Measurements from ENCODE around the gene KIF17.

The KIF17 gene

DNA sequence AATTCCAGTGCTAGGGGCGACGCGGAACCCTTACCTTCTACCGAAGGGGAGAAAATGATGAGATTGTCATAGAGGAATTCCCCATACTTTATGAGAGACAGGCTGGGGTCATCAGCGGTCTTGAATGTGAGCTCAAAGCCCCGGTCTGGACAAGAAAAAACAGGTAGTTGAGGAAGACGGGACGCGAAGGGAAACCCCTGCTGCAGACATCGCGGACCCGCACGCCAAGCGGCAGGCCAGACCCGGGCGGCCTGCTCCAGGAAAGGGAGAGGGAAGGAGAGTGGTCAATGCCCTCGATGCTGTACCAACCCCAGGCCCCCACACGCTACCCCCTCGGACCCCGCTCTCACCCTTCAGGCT is 57.0 kb downstream of the KIF17 start:
- no peak for DNase-seq (ENCODE audit: low spot score)

- no peak for DNase-seq (ENCODE audit: low spot score)
Measured at GRCh38 chr1:20660363-20660762, 57.4 kb downstream of the KIF17 start.

GRCh38 chr1:20658166-20658915 is 59.5 kb downstream of the KIF17 start:
- no peak for DNase-seq (ENCODE audit: low spot score)

DNA sequence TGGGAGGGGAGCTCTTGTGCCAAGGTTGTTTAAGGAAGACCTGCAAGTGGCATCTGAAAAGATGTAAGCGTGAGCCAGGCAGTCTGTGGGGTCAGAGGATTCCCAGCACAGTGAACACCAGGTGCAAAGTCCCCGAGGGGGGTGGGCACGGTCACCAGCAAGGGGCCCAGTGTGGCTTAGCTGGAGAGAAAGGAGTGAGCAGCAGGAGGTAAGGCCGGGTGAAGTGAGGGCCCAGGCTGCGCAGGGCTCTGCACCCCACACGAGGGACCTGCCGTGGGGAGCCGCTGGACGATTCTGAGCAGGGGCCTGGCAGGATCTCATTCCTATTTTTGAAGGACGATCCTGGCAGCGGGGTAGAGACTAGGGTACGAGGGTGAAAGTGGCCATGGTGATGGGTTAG is 60.8 kb downstream of the KIF17 start:
- DNase-seq (ENCODE audit: low spot score) = no peak

GRCh38 chr1:20654104-20654690 is 63.6 kb downstream of the KIF17 start:
- no peak for DNase-seq (ENCODE audit: low spot score)

DNA sequence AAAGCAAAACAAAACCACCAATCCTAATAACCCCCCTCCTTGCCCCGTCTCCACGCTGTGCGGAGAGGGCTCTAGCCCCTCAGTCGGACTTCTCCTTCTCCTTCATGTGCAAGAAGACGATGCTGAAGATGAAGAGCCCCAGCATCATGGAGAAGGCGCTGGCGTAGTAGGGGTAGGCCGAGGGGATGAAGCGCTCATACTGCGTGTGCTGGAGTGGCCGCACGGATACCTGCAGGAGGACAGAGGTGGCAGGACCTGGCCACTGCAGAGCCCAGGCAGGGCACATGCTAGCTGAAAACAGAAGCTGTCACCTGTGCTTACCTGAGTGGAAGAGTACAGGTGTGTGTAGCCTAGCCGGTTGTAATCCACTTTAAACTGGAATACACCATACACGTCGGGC is 65.5 kb downstream of the KIF17 start:
- DNase-seq (ENCODE audit: low spot score) = no peak

DNA sequence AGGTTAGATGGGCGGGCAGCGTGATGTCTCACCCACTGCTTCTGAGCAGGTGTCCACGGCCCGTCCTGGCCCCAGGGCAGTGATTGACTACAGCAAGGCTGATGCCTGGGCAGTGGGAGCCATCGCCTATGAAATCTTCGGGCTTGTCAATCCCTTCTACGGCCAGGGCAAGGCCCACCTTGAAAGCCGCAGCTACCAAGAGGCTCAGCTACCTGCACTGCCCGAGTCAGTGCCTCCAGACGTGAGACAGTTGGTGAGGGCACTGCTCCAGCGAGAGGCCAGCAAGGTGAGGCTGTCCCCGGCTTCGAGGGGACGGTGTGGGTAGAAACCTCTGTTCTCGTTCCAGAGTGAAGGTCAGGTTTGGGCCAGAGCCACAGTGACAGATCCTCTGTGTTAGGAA is 68.9 kb downstream of the KIF17 start:
- no peak for DNase-seq (ENCODE audit: low spot score)

GRCh38 chr1:20648438-20648837 is 69.4 kb downstream of the KIF17 start:
- no peak for DNase-seq (ENCODE audit: low spot score)

- DNase-seq (ENCODE audit: low spot score) = no peak
Measured at GRCh38 chr1:20645414-20645813, 72.4 kb downstream of the KIF17 start.

- DNase-seq (ENCODE audit: low spot score) = no peak
Measured at GRCh38 chr1:20644416-20644815, 73.4 kb downstream of the KIF17 start.

DNA sequence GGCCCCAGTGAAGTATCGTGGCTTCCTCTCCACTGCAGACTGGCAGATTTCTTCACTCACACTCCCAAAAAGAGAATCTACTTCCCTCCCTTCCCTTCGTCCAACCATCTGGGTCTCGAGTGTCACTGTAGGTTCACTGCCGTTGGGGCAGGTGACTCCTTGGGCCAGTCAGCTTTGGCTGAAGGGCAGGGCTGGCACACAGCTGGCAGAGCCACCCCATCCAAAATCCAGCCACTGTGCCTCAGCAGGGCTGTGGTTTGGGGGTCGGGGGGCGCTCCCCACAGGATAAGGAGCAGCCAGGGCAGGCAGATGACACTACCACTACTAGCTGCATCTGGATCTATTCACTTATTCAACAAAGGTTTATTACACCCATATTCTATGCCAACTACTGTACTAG is 74.7 kb downstream of the KIF17 start:
- DNase-seq (ENCODE audit: low spot score) = no peak

DNA sequence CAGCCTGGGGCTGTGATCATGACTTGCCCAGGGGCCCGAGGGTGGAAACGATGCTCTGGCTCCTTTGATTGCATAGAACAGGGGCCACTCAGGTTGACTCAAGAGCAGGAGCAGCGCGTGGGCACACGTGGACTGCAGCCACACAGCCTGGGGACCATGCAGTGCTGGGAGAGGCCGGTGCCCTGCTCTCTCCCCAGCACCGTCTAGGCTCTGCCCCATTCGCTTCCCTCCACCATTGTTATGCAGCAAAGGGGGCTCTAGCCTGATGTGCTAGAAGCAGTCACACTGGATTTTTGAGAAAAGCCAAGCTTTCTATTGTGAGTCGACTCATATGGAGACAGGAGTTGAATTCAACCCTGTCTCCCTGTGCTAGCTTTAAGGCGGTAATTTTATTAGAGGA is 75.8 kb downstream of the KIF17 start:
- no peak for DNase-seq (ENCODE audit: low spot score)

DNA sequence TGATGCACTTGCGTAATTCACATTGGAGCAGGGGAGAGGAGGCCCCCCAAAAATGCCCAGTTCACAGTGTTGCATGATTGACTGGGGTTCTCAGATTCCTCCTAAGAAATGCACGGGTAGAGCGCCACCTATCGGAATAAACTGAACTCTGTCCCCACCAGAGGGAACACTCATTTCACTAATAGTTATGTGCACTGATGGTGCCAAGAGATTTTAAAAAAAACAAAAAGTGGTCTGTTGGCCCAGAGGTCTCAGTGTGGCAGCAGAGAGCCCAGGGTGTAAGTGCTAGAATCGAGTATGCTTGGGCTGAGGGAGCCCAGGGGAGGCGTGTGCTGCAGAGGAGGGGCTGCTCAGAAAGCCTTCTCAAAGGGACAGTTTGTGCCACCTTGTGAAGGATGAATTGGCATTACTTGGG is 77.6 kb downstream of the KIF17 start:
- peak; percentile 76 for DNase-seq (ENCODE audit: low spot score)

DNA sequence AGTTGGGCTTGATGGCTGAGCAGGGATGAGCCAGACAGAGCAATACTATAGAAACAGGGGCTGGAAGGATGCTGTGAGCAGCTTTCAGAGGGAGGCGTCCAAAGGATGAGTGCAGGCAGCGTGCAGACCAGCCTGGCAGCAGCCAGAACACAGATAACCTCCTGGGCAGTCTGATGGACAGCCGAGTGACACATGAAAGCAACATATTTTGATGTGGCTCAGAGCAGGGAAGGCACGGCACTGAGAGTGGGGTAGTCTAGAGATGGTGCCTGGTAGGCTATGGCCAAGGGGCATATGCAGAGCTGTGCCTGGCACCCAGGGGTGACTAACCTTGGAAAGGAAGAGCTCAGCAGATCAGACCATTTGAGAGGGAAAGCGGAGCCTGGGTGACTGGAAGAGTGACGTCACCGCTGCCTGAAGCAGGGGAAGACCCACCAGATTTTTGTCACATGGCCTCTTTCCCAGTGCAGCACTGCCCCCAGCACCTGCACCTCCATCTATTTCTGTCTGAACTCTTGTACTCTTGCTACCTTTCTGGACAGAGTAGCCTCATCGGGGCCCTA is 80.9 kb downstream of the KIF17 start:
- no peak for DNase-seq (ENCODE audit: low spot score)

- DNase-seq (ENCODE audit: low spot score) = peak; percentile 54
Measured at GRCh38 chr1:20634594-20635084, 83.2 kb downstream of the KIF17 start.

- no peak for DNase-seq (ENCODE audit: low spot score)
Measured at GRCh38 chr1:20634065-20634593, 83.7 kb downstream of the KIF17 start.

DNA sequence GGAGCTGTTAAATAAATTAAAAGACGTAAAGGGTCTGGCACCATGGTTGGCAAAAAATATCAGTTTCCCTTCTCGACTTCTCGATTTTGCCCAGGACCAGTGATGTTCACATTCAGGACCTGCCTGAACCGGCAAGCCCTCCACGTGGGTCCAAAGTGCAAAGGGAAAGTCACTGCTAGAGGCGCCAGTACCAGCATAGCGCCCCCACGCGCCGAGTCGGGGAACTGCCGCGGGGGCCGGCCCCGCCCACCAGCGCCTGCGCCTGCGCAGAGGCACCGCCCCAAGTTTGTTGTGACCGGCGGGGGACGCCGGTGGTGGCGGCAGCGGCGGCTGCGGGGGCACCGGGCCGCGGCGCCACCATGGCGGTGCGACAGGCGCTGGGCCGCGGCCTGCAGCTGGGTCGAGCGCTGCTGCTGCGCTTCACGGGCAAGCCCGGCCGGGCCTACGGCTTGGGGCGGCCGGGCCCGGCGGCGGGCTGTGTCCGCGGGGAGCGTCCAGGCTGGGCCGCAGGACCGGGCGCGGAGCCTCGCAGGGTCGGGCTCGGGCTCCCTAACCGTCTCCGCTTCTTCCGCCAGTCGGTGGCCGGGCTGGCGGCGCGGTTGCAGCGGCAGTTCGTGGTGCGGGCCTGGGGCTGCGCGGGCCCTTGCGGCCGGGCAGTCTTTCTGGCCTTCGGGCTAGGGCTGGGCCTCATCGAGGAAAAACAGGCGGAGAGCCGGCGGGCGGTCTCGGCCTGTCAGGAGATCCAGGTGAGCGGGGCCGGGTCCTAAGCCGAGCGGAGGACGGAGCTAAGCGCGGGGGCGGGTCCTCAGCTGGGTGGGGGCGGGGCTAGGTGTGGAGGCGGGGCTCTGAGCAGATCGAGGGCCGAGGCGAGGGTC is 84.4 kb downstream of the KIF17 start, which contains the start of gene PINK1:
Gene PINK1, plus strand, starts transcription at position 269 of the 875 bp plus-strand sequence. Its CDS starts 91 bp downstream, at position 360.
- peak; percentile 89 for DNase-seq (ENCODE audit: low spot score)

- DNase-seq (ENCODE audit: low spot score) = no peak
Measured at GRCh38 chr1:20632386-20632785, 85.4 kb downstream of the KIF17 start.

GRCh38 chr1:20630729-20631128 is 87.1 kb downstream of the KIF17 start:
- DNase-seq (ENCODE audit: low spot score) = no peak

GRCh38 chr1:20626524-20626923 is 91.3 kb downstream of the KIF17 start:
- no peak for DNase-seq (ENCODE audit: low spot score)

DNA sequence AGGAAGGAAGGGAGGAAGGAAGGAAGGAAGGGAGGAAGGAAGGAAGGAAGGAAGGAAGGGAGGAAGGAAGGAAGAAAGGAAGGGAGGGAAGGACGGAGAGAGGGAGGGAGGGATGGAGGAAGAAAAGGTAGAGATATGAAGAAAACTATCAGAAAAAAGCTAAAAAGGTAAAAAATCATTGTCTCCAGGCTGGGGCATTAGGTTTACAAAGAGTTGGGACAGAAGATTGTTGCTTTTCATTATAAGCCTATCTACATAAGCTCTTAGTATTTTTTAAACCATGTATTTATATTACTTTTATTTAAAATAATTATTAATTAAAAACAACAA is 91.7 kb downstream of the KIF17 start:
- DNase-seq (ENCODE audit: low spot score) = no peak

All from hematopoietic multipotent progenitor cell treated with erythropoietin and hydrocortisone succinate and interleukin-3 and kit ligand, for 17 days (in vitro differentiated cells).